Psoas muscle (tissue), 8 donors: ENCODE data around the gene FBXO45. TPM values are rescaled to one million over a fixed set of nuclear protein-coding genes. Genes with fewer than 3 reads are reported as not detected.

Source experiments
- ATAC-seq, 4 donors: fragments of 200-7000 bp; cut with Tn5 transposase; one replicate each; pipeline ENCODE4 v1.9.1; 2020; ENCODE audit warnings: moderate library complexity in 3 of 4, mild to moderate bottlenecking in 2 of 4
- DNase-seq, 2 donors: peaks; one replicate each; pipeline ENCODE4 v3.0.0-alpha.2; 2020
- H3K27ac ChIP-seq: fragments of 200-600 bp; one replicate; pipeline ENCODE4 v1.8.0; 2022
- H3K27me3 ChIP-seq, 3 donors: fragments of 200-600 bp in 1 of 3; one replicate each; pipeline versions ENCODE4 v1.6.1 to v1.8.0; 2013 to 2022; ENCODE audit warnings: low read length in 2 of 3, mild to moderate bottlenecking in 2 of 3, moderate library complexity in 1 of 3; ENCODE audit not compliant: insufficient read depth in 3 of 3
- H3K36me3 ChIP-seq, 2 donors: fragments of 200-600 bp in 1 of 2; one replicate each; pipeline versions ENCODE4 v1.6.1 to v1.8.0; 2013 to 2022; ENCODE audit warnings: low read depth in 1 of 2, mild to moderate bottlenecking in 1 of 2, moderate library complexity in 1 of 2; ENCODE audit not compliant: insufficient read depth in 1 of 2
- H3K4me1 ChIP-seq: fragments of 200-600 bp; one replicate; pipeline ENCODE4 v1.8.0; 2022
- H3K4me3 ChIP-seq: fragments of 200-600 bp; one replicate; pipeline ENCODE4 v1.8.0; 2022; ENCODE audit warnings: mild to moderate bottlenecking
- H3K9me3 ChIP-seq: fragments of 200-600 bp; one replicate; pipeline ENCODE4 v1.8.0; 2022
- CTCF ChIP-seq: fragments of 200-600 bp; IDR thresholded peaks from one replicate; pipeline ENCODE4 v1.8.0; 2022; ENCODE audit warnings: antibody characterized with exemption
- WGBS, 3 donors: extraction: QIAGEN DNeasy Blood & Tissue Kit; methylation state at CpG; one replicate each; pipeline versions ENCODE4 v1.1.6 to v1.1.7; 2013; 5-methylcytosine and 5-hydroxymethylcytosine counted together
- intact Hi-C, 2 donors: fragments of 100-400 bp; cut with DNase I; formaldehyde crosslinking; loops; one replicate each; pipeline versions ENCODE4 v1.11.0 to v1.14.2; 2022
- polyA plus RNA-seq, 3 donors: library from polyadenylated mRNA; stranded (reverse); fragments of 200-250 nt; gene quantifications; one replicate each; pipeline ENCODE4 v1.2.3, GENCODE V29; 2013
- total RNA-seq, 4 donors: library from RNA; stranded (reverse); fragmentation: NEBNext Ultra II Directional in 2 of 4; extraction: Animal tissue kit (Norgen Biotek cat#: 25700) in 2 of 4; gene quantifications; one replicate each; pipeline versions ENCODE4 v1.2.1 to v1.2.4, GENCODE V29; 2021 to 2023
- donor health status: healthy with polysubstance abuse.
- donor health status: DM: no; HTN: no; CAD: no; lungs with moderate emphysema.
- donor health status: Bipolar disorder and iron deficiency.
- donor health status: healthy.
- donor health status: DM: yes; HTN: yes; CAD: no.
- donor health status: DM: no; HTN: no; CAD: no.
- donor health status: DM: no; HTN: no; CAD: no.
- donor health status: DM: yes; HTN: yes; CAD: no.

Gene FBXO45
- total and polyA plus RNA-seq, 7 donors: 9.2 to 37.0 (median 15.3) TPM

GRCh38 chr3:196631682-196632045 is 63.2 kb downstream of the FBXO45 start:
- Histone ChIP-seq H3K4me3 (peak overlapping the region; percentile 77), H3K9me3 (no peaks in the 10 kb centered on the region), H3K27ac (peak overlapping the region; percentile 69), H3K36me3 (no peaks in the 10 kb centered on the region), H3K4me1 (peaks cover 6% of the 10 kb centered on the region), H3K27me3 (peaks cover 0 to 7% (median 0%) of the 10 kb centered on the region in 3 donors)
- DNase-seq (no peak), ATAC-seq (no peak)
- intact Hi-C loops: loop anchor here (2.0 to 10.0 kb wide), 2 partner anchors 95 to 97 kb away; no protein-coding TSS in a partner anchor
- 21 to 34% (median 28%) methylated on average over 5 of the region's 5 CpGs for WGBS, 3 donors
- TF ChIP-seq CTCF: no peak

- peak; percentile 92 to 99 (median 94) for ATAC-seq
- peak; percentile 41 for TF ChIP-seq CTCF
- Histone ChIP-seq H3K36me3 (no peaks in the 10 kb centered on the region), H3K4me3 (peak overlapping the region; percentile 77), H3K9me3 (no peaks in the 10 kb centered on the region), H3K27ac (peak overlapping the region; percentile 69), H3K4me1 (peaks cover 6% of the 10 kb centered on the region), H3K27me3 (peaks cover 0 to 10% (median 0%) of the 10 kb centered on the region in 3 donors)
- WGBS, 3 donors: 1 to 2% (median 1%) methylated on average over 34 to 43 of the region's 43 CpGs
- intact Hi-C loops: loop anchor here (2.0 to 10.0 kb wide), 2 partner anchors 95 to 97 kb away; no protein-coding TSS in a partner anchor
- DNase-seq: peak; percentile 85 to 89
These were observed 63.7 kb downstream of the FBXO45 start for GRCh38 chr3:196632046-196632751.

- peak overlapping the region; percentile 69 for H3K27ac ChIP-seq
- 83 to 93% (median 89%) methylated on average over 12 of the region's 12 CpGs for WGBS, 3 donors
- peaks cover 0 to 14% (median 2%) of the 10 kb centered on the region in 3 donors for H3K27me3 ChIP-seq
- H3K36me3 ChIP-seq: no peaks in the 10 kb centered on the region
- DNase-seq (no peak), ATAC-seq (no peak)
- peaks cover 6% of the 10 kb centered on the region for H3K4me1 ChIP-seq
- no peaks in the 10 kb centered on the region for H3K9me3 ChIP-seq
- TF ChIP-seq CTCF: no peak
- intact Hi-C loops: loop anchor here (2.0 to 10.0 kb wide), 2 partner anchors 97 to 99 kb away; no protein-coding TSS in a partner anchor
- peak overlapping the region; percentile 77 for H3K4me3 ChIP-seq
These were observed 65.2 kb downstream of the FBXO45 start for GRCh38 chr3:196633555-196634151.

- intact Hi-C loops: loop anchor here in 1 of 2 donors (10.0 kb wide), 1 partner anchor 99 kb away; no protein-coding TSS in a partner anchor
- 64 to 76% (median 72%) methylated on average over 10 of the region's 10 CpGs for whole genome bisulfite sequencing, 3 donors
- ATAC-seq (no peak), DNase-seq (no peak)
- Histone ChIP-seq H3K4me3 (no peak overlapping the region), H3K36me3 (no peaks in the 10 kb centered on the region), H3K9me3 (no peaks in the 10 kb centered on the region), H3K4me1 (peaks cover 6% of the 10 kb centered on the region), H3K27ac (no peak overlapping the region), H3K27me3 (peaks cover 0 to 19% (median 2%) of the 10 kb centered on the region in 3 donors)
- TF ChIP-seq CTCF: no peak
These were observed 65.8 kb downstream of the FBXO45 start for GRCh38 chr3:196634224-196634623.
